Measurements from ENCODE around the gene WNT11. TPM values are rescaled to one million over a fixed set of nuclear protein-coding genes. Genes with fewer than 3 reads are reported as not detected.

The WNT11 gene
- total RNA-seq, 1 experiment from 2014 or later = not detected

DNA sequence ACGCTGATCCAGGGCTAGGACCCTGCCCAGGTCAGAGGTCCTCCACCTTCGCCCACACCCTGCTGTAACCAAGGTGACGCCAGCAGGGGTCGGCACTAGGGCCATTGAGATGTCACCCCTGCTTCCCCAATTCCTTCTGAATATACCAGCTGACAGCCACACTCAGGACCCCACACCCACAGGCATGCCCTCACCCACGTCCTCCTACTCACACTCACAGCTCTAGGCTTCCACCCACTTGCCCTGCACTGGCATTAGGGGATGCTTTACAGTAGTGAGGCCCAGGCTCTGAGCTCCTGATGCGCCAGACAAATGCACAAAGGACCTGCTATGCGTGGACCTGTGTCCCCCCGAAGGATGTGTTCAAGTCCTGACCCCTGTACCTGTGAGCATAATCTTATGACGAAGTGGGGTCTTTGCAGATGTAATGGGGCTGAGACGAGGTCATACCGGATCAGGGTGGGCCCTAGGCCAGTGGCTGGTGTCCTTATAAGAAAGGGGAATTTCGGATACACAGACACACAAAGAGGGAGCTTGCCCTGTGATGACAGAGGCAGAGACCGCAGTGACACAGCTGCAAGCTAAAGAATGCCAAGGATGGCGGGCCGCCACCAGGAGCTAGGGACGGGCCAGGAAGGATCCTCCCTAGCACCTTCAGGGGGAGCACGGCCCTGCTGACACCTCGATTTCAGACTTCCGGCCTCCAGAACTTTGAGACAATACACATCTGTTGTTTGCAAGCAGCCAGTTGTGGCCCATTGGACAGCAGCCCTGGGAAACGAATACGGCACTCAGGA is 11.2 kb downstream of the WNT11 start:
- H2AFZ ChIP-seq (ENCODE audit: low read length) = no peak overlapping the region
- H3K23ac ChIP-seq (ENCODE audit: insufficient read length, low read depth, low read length) = no peak overlapping the region
- H2BK15ac ChIP-seq (ENCODE audit: low read depth, low read length) = no peak overlapping the region
- no peak overlapping the region for H3T11ph ChIP-seq (ENCODE audit: low read length)
- H3K56ac ChIP-seq (ENCODE audit: insufficient read length, low read depth, low read length) = no peak overlapping the region
- no peak overlapping the region for H4K5ac ChIP-seq (ENCODE audit: insufficient read length, low read depth, low read length)
- no peak overlapping the region for H3K9ac ChIP-seq (ENCODE audit: extremely low read depth, insufficient read length, low read length)
- no peak overlapping the region for H4K8ac ChIP-seq (replicated peaks; ENCODE audit: insufficient read length, low read depth, low read length)
- Mint-ChIP-seq H3K27ac (peak overlapping the region in 1 of 3 experiments; percentile 77; a peak in 1 of 7 replicates), H3K4me1 (peaks cover 0 to 3% of the 10 kb centered on the region in 2 experiments; a peak in 2 of 4 replicates), H3K36me3 (ENCODE audit: insufficient read depth in 1 of 3, low read depth in 3 of 3) (no peaks in the 10 kb centered on the region), H3K27me3 (ENCODE audit: low read depth) (peaks cover 26% of the 10 kb centered on the region), H3K9me3 (no peaks in the 10 kb centered on the region), H3K4me3 (no peak overlapping the region)
- no peak overlapping the region for H3K18ac ChIP-seq (ENCODE audit: insufficient read length, low read depth, low read length)
- H2BK20ac ChIP-seq (ENCODE audit: low read depth, low read length, poor library complexity, severe bottlenecking) = no peak overlapping the region
- no CpG with 5 or more reads among the region's 21 CpGs for WGBS (ENCODE audit: extremely low coverage, insufficient read length, low lambda C conversion rate)
- TF ChIP-seq, protein P1, sequence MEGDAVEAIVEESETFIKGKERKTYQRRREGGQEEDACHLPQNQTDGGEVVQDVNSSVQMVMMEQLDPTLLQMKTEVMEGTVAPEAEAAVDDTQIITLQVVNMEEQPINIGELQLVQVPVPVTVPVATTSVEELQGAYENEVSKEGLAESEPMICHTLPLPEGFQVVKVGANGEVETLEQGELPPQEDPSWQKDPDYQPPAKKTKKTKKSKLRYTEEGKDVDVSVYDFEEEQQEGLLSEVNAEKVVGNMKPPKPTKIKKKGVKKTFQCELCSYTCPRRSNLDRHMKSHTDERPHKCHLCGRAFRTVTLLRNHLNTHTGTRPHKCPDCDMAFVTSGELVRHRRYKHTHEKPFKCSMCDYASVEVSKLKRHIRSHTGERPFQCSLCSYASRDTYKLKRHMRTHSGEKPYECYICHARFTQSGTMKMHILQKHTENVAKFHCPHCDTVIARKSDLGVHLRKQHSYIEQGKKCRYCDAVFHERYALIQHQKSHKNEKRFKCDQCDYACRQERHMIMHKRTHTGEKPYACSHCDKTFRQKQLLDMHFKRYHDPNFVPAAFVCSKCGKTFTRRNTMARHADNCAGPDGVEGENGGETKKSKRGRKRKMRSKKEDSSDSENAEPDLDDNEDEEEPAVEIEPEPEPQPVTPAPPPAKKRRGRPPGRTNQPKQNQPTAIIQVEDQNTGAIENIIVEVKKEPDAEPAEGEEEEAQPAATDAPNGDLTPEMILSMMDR (conservative IDR thresholded peaks at IDR 0.05) = no peak
- no peaks in the 10 kb centered on the region for H3K9me3 ChIP-seq (ENCODE audit: control insufficient read depth, low read depth, low read length)
- no peaks in the 10 kb centered on the region for H3K27me3 ChIP-seq (ENCODE audit: insufficient read depth, low read length)
- H2BK5ac ChIP-seq (ENCODE audit: insufficient read length, low read length) = no peak overlapping the region
- no peak overlapping the region for H3K27ac ChIP-seq (ENCODE audit: insufficient read length, low read depth, low read length)
- H2AK5ac ChIP-seq (ENCODE audit: insufficient read length, low read length) = no peak overlapping the region
- H4K20me1 ChIP-seq (ENCODE audit: control insufficient read depth, insufficient read depth, insufficient read length) = no peaks in the 10 kb centered on the region
- no peak overlapping the region for H3K4ac ChIP-seq (ENCODE audit: low read depth, low read length)
- no peak overlapping the region for H4K91ac ChIP-seq (ENCODE audit: insufficient read length, low read depth, low read length)
- no peak overlapping the region for H2BK120ac ChIP-seq (ENCODE audit: low read depth, low read length, poor library complexity, severe bottlenecking)
- no peak for DNase-seq
- H2BK12ac ChIP-seq (ENCODE audit: insufficient read length, low read depth, low read length) = no peak overlapping the region
- H3K79me2 ChIP-seq (ENCODE audit: insufficient read depth, low read length) = no peaks in the 10 kb centered on the region
- peaks cover 4% of the 10 kb centered on the region for H3K23me2 ChIP-seq (ENCODE audit: insufficient read length, low read depth, low read length, poor library complexity, severe bottlenecking)
- no peaks in the 10 kb centered on the region for H3K4me1 ChIP-seq (ENCODE audit: insufficient read depth, low read length)
- H3K14ac ChIP-seq (ENCODE audit: insufficient read depth, low read length) = peak overlapping the region; percentile 41; the same call in 1 of the 2 replicates
- H3K4me2 ChIP-seq (ENCODE audit: insufficient read depth, insufficient read length, low read length) = no peak overlapping the region
- H3K79me1 ChIP-seq (ENCODE audit: insufficient read depth, low read depth, low read length, poor library complexity, severe bottlenecking) = no peaks in the 10 kb centered on the region
